GM23338 (cell line): Measurements from ENCODE around the gene SLC12A7. TPM values are rescaled to one million over a fixed set of nuclear protein-coding genes. Genes with fewer than 3 reads are reported as not detected.

Source experiments
- ATAC-seq: fragments of 200-7000 bp; cut with Tn5 transposase; 3 replicates; pipeline ENCODE4 v1.9.1; 2020
- DNase-seq: peaks from one replicate; pipeline ENCODE4 v3.0.0-alpha.2; 2015; ENCODE audit warnings: low spot score
- H2AFZ ChIP-seq: fragments of 200-600 bp; sonication (generic); 2 replicates; pipeline ENCODE4 v1.8.0; 2016; ENCODE audit warnings: antibody characterized with exemption, mild to moderate bottlenecking, moderate library complexity
- H3F3A ChIP-seq: fragments of 200-600 bp; sonication (generic); replicated peaks from 2 replicates; pipeline ENCODE4 v1.8.0; 2017; ENCODE audit warnings: antibody characterized with exemption, mixed run types, low read depth
- H3K27ac ChIP-seq: fragments of 200-600 bp; sonication (generic); 2 replicates; pipeline ENCODE4 v1.6.1; 2016; ENCODE audit warnings: low read depth
- H3K27me3 ChIP-seq: fragments of 200-600 bp; sonication (generic); 2 replicates; pipeline ENCODE4 v1.8.0; 2016; ENCODE audit warnings: mild to moderate bottlenecking, mixed run types, moderate library complexity; ENCODE audit not compliant: insufficient read depth
- H3K36me3 ChIP-seq: fragments of 200-600 bp; sonication (generic); 2 replicates; pipeline ENCODE4 v1.8.0; 2016; ENCODE audit warnings: mild to moderate bottlenecking; ENCODE audit not compliant: insufficient read depth
- H3K4me1 ChIP-seq: fragments of 200-600 bp; sonication (generic); 2 replicates; pipeline ENCODE4 v1.8.0; 2016; ENCODE audit warnings: mild to moderate bottlenecking, moderate library complexity; ENCODE audit not compliant: insufficient read depth
- H3K4me2 ChIP-seq: fragments of 200-600 bp; sonication (generic); 2 replicates; pipeline ENCODE4 v1.7.1; 2017; ENCODE audit warnings: mixed run types
- H3K4me3 ChIP-seq: fragments of 200-600 bp; sonication (generic); 2 replicates; pipeline ENCODE4 v1.6.1; 2016; ENCODE audit warnings: mixed run types
- H3K79me2 ChIP-seq: fragments of 200-600 bp; sonication (generic); replicated peaks from 2 replicates; pipeline ENCODE4 v1.8.0; 2017; ENCODE audit warnings: mild to moderate bottlenecking; ENCODE audit not compliant: insufficient read depth
- H3K9me2 ChIP-seq: fragments of 200-600 bp; sonication (generic); 2 replicates; pipeline ENCODE4 v1.8.0; 2017; ENCODE audit not compliant: insufficient read depth
- H4K20me1 ChIP-seq: fragments of 200-600 bp; sonication (generic); replicated peaks from 2 replicates; pipeline ENCODE4 v1.8.0; 2017; ENCODE audit warnings: mild to moderate bottlenecking; ENCODE audit not compliant: insufficient read depth
- H3K27ac Mint-ChIP-seq: 2 replicates; pipeline ENCODE4 v1.8.0; 2020; ENCODE audit warnings: inconsistent platforms, mild to moderate bottlenecking, moderate library complexity, mixed read lengths
- H3K27me3 Mint-ChIP-seq: 3 replicates; pipeline ENCODE4 v1.8.0; 2022; ENCODE audit warnings: low read depth, mild to moderate bottlenecking, moderate library complexity, mixed read lengths, inconsistent platforms; ENCODE audit not compliant: insufficient read depth, poor library complexity
- H3K36me3 Mint-ChIP-seq: 3 replicates; pipeline ENCODE4 v1.8.0; 2021; ENCODE audit warnings: low read depth, mild to moderate bottlenecking, inconsistent platforms, moderate library complexity, mixed read lengths
- H3K4me1 Mint-ChIP-seq: 3 replicates; pipeline ENCODE4 v1.8.0; 2020; ENCODE audit warnings: mild to moderate bottlenecking, inconsistent platforms, mixed read lengths
- H3K4me3 Mint-ChIP-seq: 3 replicates; pipeline ENCODE4 v1.8.0; 2021; ENCODE audit warnings: moderate library complexity, mild to moderate bottlenecking, inconsistent platforms, mixed read lengths
- H3K9me3 Mint-ChIP-seq: 3 replicates; pipeline ENCODE4 v1.8.0; 2020; ENCODE audit warnings: moderate library complexity, mild to moderate bottlenecking, inconsistent platforms, mixed read lengths
- CREB1 ChIP-seq: fragments of 250-450 bp; sonication (Bioruptor Pico); IDR thresholded peaks from 2 replicates; pipeline ENCODE4 v1.5.0; 2020; ENCODE audit warnings: low read depth, mild to moderate bottlenecking, moderate library complexity
- CTCF ChIP-seq, 2 experiments: fragments of 200-600 bp in 1 of 2; sonication (generic) in 1 of 2; conservative IDR thresholded peaks; 2 replicates each; pipeline versions ENCODE4 v1.5.1 to v1.6.1; 2016 to 2017; ENCODE audit warnings: antibody characterized with exemption in 2 of 2, low read depth in 2 of 2, mild to moderate bottlenecking in 2 of 2, moderate library complexity in 1 of 2
- ETS1 ChIP-seq: IDR thresholded peaks from 2 replicates; pipeline ENCODE4 v1.6.1; 2016; ENCODE audit warnings: antibody characterized with exemption
- EZH2 ChIP-seq: fragments of 200-600 bp; sonication (generic); IDR thresholded peaks from one replicate; pipeline ENCODE4 v1.8.0; 2017; ENCODE audit warnings: antibody characterized with exemption, mild to moderate bottlenecking, low read depth; ENCODE audit not compliant: unreplicated experiment
- EZH2phosphoT487 ChIP-seq: fragments of 200-600 bp; sonication (generic); IDR thresholded peaks from one replicate; pipeline ENCODE4 v1.8.1; 2018; ENCODE audit warnings: antibody characterized with exemption; ENCODE audit not compliant: unreplicated experiment
- JUNB ChIP-seq: IDR thresholded peaks from one replicate; pipeline ENCODE4 v1.6.1; 2016; ENCODE audit warnings: antibody characterized with exemption; ENCODE audit not compliant: unreplicated experiment
- NANOG ChIP-seq: IDR thresholded peaks from 2 replicates; pipeline ENCODE4 v1.6.1; 2016; ENCODE audit warnings: antibody characterized with exemption, borderline replicate concordance
- POLR2AphosphoS5 ChIP-seq: IDR thresholded peaks from 2 replicates; pipeline ENCODE4 v1.6.1; 2016; ENCODE audit warnings: antibody characterized with exemption, low read depth
- REST ChIP-seq: IDR thresholded peaks from one replicate; pipeline ENCODE4 v1.6.1; 2018; ENCODE audit warnings: antibody characterized with exemption; ENCODE audit not compliant: unreplicated experiment
- STAT1 ChIP-seq: IDR thresholded peaks from one replicate; pipeline ENCODE4 v1.6.1; 2016; ENCODE audit warnings: antibody characterized with exemption; ENCODE audit not compliant: unreplicated experiment
- ZNF114 ChIP-seq: fragments of 250-450 bp; sonication (Bioruptor Pico); IDR thresholded peaks from 2 replicates; pipeline ENCODE4 v1.5.0; 2020; ENCODE audit warnings: mild to moderate bottlenecking, moderate library complexity
- ZNF462 ChIP-seq: fragments of 250-450 bp; sonication (Bioruptor Pico); IDR thresholded peaks from 2 replicates; pipeline ENCODE4 v1.5.0; 2020; ENCODE audit warnings: mild to moderate bottlenecking, moderate library complexity
- polyA plus RNA-seq: library from polyadenylated mRNA; unstranded; fragments of >200 nt; fragmentation: Nextera tagmentation; extraction: Ambion mirVana; gene quantifications from 2 replicates; pipeline ENCODE4 v1.2.1, GENCODE V29; 2016
- total RNA-seq: library from RNA; depleted of rRNA; stranded (reverse); fragments of >200 nt; shearing (Covaris generic); gene quantifications from 2 replicates; pipeline ENCODE4 v1.2.3, GENCODE V29; 2014

SLC12A7 gene
- total and polyA plus RNA-seq, 2 experiments from 2014 or later = 7.4 to 32.2 TPM

DNA sequence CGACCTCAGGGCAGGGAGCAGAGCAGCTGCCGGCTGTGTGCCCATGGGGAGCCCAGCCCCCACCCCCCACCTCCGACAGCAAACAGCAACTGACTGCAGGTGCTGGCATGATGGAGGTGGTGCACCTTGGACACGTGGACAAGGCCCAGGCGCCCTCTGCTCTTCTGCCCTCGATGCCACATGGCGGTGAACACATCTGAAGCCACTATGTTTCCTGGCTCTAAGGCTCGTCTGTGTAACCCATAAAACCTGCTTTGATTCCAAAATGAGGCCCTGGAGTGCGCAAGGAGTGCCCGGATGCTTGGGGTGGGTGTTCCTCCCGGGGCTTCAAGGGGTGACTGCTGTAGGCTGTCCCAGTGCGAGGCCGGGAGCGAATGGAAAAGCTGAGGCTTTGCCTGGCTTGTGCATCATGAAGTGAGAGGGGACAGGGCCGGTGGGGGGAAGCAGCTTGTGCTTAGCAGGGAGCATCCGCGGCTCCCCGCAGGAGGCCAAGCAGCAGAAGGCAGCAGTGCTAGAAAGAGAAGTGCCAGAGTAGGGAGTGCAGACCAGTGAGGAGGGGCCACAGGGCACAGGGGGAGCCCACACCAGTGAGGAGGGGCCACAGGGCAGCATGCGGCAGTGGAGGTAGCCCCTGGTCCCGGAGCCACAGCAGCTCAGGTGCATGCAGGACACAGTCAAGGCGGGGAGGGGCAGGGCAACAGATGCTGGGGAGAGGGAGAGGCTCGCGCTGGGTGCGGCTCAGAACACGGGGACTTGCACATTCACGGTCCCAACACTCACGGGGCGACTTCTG, 73.2 kb downstream of the SLC12A7 start:
- H3K4me3 Mint-ChIP-seq = no peak overlapping the region
- H3F3A ChIP-seq = no peaks in the 10 kb centered on the region
- no peak overlapping the region for H3K27ac ChIP-seq
- no peak overlapping the region for H3K4me3 ChIP-seq
- no peaks in the 10 kb centered on the region for H3K27me3 ChIP-seq
- ATAC-seq (peak; percentile 36), DNase-seq (no peak)
- TF ChIP-seq EZH2phosphoT487 = no peak
- no peak for TF ChIP-seq ZNF114 (CRISPR knock-in tag)
- TF ChIP-seq NANOG = no peak
- TF ChIP-seq REST = no peak
- no peak for TF ChIP-seq CREB1 (CRISPR knock-in tag)
- TF ChIP-seq ETS1 = no peak
- TF ChIP-seq STAT1 = no peak
- TF ChIP-seq EZH2 = no peak
- no peak for TF ChIP-seq CTCF (conservative IDR thresholded peaks at IDR 0.05; ENCODE audit: low read depth in 2 of 2)
- no peak for TF ChIP-seq POLR2AphosphoS5
- TF ChIP-seq JUNB = no peak
- TF ChIP-seq ZNF462 (CRISPR knock-in tag) = no peak
- H3K36me3 Mint-ChIP-seq = peaks cover 34% of the 10 kb centered on the region
- H3K79me2 ChIP-seq = no peaks in the 10 kb centered on the region
- H3K27me3 Mint-ChIP-seq = peaks cover 8% of the 10 kb centered on the region
- no peaks in the 10 kb centered on the region for H3K9me2 ChIP-seq
- no peak overlapping the region for H3K27ac Mint-ChIP-seq
- H3K4me1 ChIP-seq = no peaks in the 10 kb centered on the region
- no peaks in the 10 kb centered on the region for H3K36me3 ChIP-seq
- no peak overlapping the region for H3K4me2 ChIP-seq
- H3K9me3 Mint-ChIP-seq = peaks cover 44% of the 10 kb centered on the region
- H2AFZ ChIP-seq = no peak overlapping the region
- peaks cover 3% of the 10 kb centered on the region; the same call in 2 of the 3 replicates for H3K4me1 Mint-ChIP-seq
- no peaks in the 10 kb centered on the region for H4K20me1 ChIP-seq
